Activated T-cell treated with anti-CD3 and anti-CD28 coated beads, Interleukin-2, amount 50 U/mL, for 1 hour (primary cell): ENCODE data around the gene CYTH4.

Experiments
- DNase-seq: peaks from one replicate; pipeline ENCODE4 v3.0.0-alpha.2; 2020

CYTH4 gene

GRCh38 chr22:37352481-37352880 is 70.2 kb downstream of the CYTH4 start:
- no peak for DNase-seq

GRCh38 chr22:37353839-37354238 is 71.5 kb downstream of the CYTH4 start:
- DNase-seq, result no peak

GRCh38 chr22:37354261-37354660 is 72.0 kb downstream of the CYTH4 start:
- DNase-seq, result no peak

GRCh38 chr22:37354670-37355069 is 72.4 kb downstream of the CYTH4 start:
- DNase-seq, result no peak

- DNase-seq, result no peak
Observed at GRCh38 chr22:37355174-37355573, 72.9 kb downstream of the CYTH4 start.

- DNase-seq, result no peak
Observed at GRCh38 chr22:37356922-37357321, 74.6 kb downstream of the CYTH4 start.

GRCh38 chr22:37357446-37358075 is 75.3 kb downstream of the CYTH4 start:
- no peak for DNase-seq

- no peak for DNase-seq
Observed at GRCh38 chr22:37358386-37358785, 76.1 kb downstream of the CYTH4 start.

- DNase-seq, result no peak
Observed at GRCh38 chr22:37358917-37359316, 76.6 kb downstream of the CYTH4 start.

- DNase-seq, result no peak
Observed at GRCh38 chr22:37362621-37363020, 80.3 kb downstream of the CYTH4 start.

GRCh38 chr22:37363261-37363992 is 81.1 kb downstream of the CYTH4 start:
- DNase-seq, result no peak
